Cardiac muscle cell (in vitro differentiated cells and primary cell): Measurements from ENCODE around the gene IGSF10. TPM values are rescaled to one million over a fixed set of nuclear protein-coding genes. Genes with fewer than 3 reads are reported as not detected.

Experiments
- DNase-seq, 2 donors: peaks; one replicate each; pipeline versions ENCODE4 v3.0.0 to v3.0.0-alpha.2; 2010 to 2017; ENCODE audit warnings: low read depth in 1 of 2, low spot score in 1 of 2
- H3K27ac ChIP-seq: fragments of 200-600 bp; sonication (generic); 2 replicates; pipeline ENCODE4 v1.5.1; 2016
- H3K27me3 ChIP-seq: fragments of 200-600 bp; sonication (generic); 2 replicates; pipeline ENCODE4 v1.6.0; 2016; ENCODE audit warnings: control low read depth
- H3K36me3 ChIP-seq: fragments of 200-600 bp; sonication (generic); 2 replicates; pipeline ENCODE4 v1.5.1; 2016; ENCODE audit warnings: control low read depth
- H3K4me1 ChIP-seq: fragments of 200-600 bp; sonication (generic); 2 replicates; pipeline ENCODE4 v1.8.1; 2017; ENCODE audit warnings: low read depth, mild to moderate bottlenecking, mixed run types
- H3K4me3 ChIP-seq: fragments of 200-600 bp; sonication (generic); 2 replicates; pipeline ENCODE4 v1.5.1; 2016; ENCODE audit warnings: mild to moderate bottlenecking
- H3K9me3 ChIP-seq: fragments of 200-600 bp; sonication (generic); 2 replicates; pipeline ENCODE4 v1.5.1; 2017; ENCODE audit warnings: low read depth, mild to moderate bottlenecking, control low read depth
- polyA plus RNA-seq: library from polyadenylated mRNA; unstranded; fragments of >200 nt; fragmentation: Nextera tagmentation; extraction: Ambion mirVana; gene quantifications from 2 replicates; pipeline ENCODE4 v1.2.1, GENCODE V29; 2016
- total RNA-seq: library from RNA; depleted of rRNA; stranded (reverse); fragments of >200 nt; gene quantifications from 2 replicates; pipeline ENCODE4 v1.2.3, GENCODE V29; 2016
- TF ChIP-seq, protein P1 (sequence below): IDR thresholded peaks from 2 replicates; pipeline ENCODE4 v1.5.1; 2012; ENCODE audit warnings: low read depth, mild to moderate bottlenecking, low read length

The IGSF10 gene
- total and polyA plus RNA-seq, 2 experiments from 2014 or later = 0.33 TPM; not detected in 1

DNA sequence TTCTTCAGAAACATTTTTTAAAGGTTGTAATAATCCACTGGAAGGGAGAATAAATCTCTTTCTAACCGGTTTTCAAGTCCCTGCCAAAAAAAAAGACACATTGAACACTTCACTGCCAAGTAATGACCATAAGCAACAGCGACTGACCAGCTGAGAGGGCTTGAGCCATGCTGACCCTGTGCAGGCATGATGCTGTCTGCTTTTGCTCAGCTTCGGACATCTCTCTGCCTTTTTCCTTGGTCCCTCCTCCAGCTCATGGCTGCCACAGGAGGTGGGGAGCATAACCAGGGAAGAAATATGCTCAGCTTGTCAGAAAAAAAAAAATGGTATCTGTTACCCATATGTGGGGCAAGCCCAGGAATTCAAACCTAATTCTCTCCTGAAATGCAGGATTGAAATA, 1.5 kb downstream of the IGSF10 start:
- no peaks in the 10 kb centered on the region for H3K9me3 ChIP-seq
- H3K4me1 ChIP-seq = no peaks in the 10 kb centered on the region
- peak in 1 of 2 donors; percentile 25 for DNase-seq
- no peak overlapping the region for H3K27ac ChIP-seq
- peaks cover 40% of the 10 kb centered on the region for H3K27me3 ChIP-seq
- H3K4me3 ChIP-seq = no peak overlapping the region
- no peaks in the 10 kb centered on the region for H3K36me3 ChIP-seq
- TF ChIP-seq, protein P1, sequence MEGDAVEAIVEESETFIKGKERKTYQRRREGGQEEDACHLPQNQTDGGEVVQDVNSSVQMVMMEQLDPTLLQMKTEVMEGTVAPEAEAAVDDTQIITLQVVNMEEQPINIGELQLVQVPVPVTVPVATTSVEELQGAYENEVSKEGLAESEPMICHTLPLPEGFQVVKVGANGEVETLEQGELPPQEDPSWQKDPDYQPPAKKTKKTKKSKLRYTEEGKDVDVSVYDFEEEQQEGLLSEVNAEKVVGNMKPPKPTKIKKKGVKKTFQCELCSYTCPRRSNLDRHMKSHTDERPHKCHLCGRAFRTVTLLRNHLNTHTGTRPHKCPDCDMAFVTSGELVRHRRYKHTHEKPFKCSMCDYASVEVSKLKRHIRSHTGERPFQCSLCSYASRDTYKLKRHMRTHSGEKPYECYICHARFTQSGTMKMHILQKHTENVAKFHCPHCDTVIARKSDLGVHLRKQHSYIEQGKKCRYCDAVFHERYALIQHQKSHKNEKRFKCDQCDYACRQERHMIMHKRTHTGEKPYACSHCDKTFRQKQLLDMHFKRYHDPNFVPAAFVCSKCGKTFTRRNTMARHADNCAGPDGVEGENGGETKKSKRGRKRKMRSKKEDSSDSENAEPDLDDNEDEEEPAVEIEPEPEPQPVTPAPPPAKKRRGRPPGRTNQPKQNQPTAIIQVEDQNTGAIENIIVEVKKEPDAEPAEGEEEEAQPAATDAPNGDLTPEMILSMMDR = no peak

DNA sequence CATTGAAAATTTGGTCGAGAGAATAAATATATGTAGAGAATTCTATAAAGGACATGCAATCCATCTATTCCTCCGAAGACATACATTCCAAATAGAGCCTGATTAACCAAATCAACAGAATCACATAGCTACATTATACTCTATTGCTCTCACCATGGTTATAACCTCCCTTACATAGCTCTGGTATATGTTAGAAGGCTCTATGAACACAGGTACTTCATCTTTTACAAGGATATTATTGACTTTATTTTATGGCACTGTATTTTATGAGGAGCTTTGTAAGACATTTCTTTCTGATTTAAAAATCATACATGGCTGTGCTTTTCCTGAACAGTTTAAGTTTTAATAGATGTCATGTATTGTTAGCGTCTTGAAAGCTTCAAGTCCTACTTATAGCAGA, 4.8 kb downstream of the IGSF10 start:
- no peak overlapping the region for H3K4me3 ChIP-seq
- H3K27ac ChIP-seq = no peak overlapping the region
- H3K27me3 ChIP-seq = peaks cover 18% of the 10 kb centered on the region
- H3K36me3 ChIP-seq = no peaks in the 10 kb centered on the region
- TF ChIP-seq, protein P1 = no peak
- no peaks in the 10 kb centered on the region for H3K4me1 ChIP-seq
- no peaks in the 10 kb centered on the region for H3K9me3 ChIP-seq
- no peak for DNase-seq

DNA sequence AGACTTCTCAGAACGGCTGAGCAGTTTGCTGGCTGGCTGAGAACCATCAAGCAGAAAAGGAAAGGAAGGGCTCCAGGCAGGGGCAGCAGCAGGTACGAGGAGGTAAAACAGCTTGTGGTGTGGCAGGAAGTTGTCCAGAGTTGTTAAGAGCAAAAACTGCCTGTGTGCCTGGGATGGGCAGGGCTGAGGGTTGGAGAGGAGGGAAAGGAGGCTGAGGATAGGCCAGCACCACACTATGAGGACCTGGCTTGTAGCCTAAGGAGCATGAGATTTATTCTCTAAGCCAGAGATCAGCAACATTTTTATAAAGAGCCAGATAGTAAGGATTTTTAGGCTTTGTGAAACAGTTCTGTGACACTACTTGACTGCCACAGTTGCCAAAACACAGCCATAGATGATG, 8.0 kb downstream of the IGSF10 start:
- H3K36me3 ChIP-seq = no peaks in the 10 kb centered on the region

DNA sequence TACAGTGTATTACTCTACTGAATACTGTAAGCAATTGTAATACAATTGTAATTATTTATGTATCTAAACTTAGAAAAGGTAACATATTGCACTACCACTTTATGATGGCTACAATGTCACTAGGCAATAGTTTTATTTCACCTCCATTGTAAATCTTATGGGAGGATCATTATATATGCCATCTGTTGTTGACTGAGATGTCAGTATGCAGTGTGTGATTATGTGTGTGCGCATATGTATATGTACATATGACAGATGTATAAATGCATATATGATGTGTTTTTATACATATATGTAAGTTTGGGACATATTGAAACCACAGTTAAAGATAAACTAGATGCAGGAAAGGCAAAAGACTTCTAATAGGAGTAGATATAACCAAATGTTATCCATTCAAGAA, 8.5 kb downstream of the IGSF10 start:
- Histone ChIP-seq H3K27me3 (no peaks in the 10 kb centered on the region), H3K4me1 (no peaks in the 10 kb centered on the region), H3K9me3 (no peaks in the 10 kb centered on the region), H3K36me3 (no peaks in the 10 kb centered on the region), H3K27ac (no peak overlapping the region), H3K4me3 (no peak overlapping the region)
- TF ChIP-seq, protein P1 = no peak
- no peak for DNase-seq

More for the DNA sequence above, 8.0 kb downstream of the IGSF10 start:
- H3K4me1 ChIP-seq = no peaks in the 10 kb centered on the region
- H3K27me3 ChIP-seq = no peaks in the 10 kb centered on the region
- H3K4me3 ChIP-seq = no peak overlapping the region
- no peak overlapping the region for H3K27ac ChIP-seq
- TF ChIP-seq, protein P1 = no peak
- DNase-seq = no peak
- H3K9me3 ChIP-seq = no peaks in the 10 kb centered on the region

DNA sequence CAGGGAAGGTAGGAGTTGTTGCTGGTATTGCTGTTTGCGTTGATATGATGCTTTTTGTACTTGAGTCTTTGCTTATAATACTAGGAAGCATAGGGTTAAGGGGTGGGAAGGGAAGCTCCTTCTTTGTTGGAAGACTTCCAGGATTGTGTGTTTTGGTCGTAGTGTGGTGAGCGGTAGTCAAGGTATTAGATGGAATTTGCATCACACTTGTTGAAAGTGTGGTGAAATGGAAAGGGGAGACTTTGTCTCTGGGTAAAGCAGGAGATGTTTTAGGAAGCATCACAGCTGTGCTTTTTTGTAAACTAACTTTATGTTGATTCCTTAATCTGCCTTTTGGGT, 14.9 kb downstream of the IGSF10 start:
- peak in 1 of 2 donors; percentile 47 for DNase-seq
- Histone ChIP-seq H3K9me3 (no peaks in the 10 kb centered on the region), H3K36me3 (no peaks in the 10 kb centered on the region), H3K4me3 (no peak overlapping the region), H3K4me1 (no peaks in the 10 kb centered on the region), H3K27me3 (no peaks in the 10 kb centered on the region), H3K27ac (no peak overlapping the region)
- TF ChIP-seq, protein P1 = no peak

DNA sequence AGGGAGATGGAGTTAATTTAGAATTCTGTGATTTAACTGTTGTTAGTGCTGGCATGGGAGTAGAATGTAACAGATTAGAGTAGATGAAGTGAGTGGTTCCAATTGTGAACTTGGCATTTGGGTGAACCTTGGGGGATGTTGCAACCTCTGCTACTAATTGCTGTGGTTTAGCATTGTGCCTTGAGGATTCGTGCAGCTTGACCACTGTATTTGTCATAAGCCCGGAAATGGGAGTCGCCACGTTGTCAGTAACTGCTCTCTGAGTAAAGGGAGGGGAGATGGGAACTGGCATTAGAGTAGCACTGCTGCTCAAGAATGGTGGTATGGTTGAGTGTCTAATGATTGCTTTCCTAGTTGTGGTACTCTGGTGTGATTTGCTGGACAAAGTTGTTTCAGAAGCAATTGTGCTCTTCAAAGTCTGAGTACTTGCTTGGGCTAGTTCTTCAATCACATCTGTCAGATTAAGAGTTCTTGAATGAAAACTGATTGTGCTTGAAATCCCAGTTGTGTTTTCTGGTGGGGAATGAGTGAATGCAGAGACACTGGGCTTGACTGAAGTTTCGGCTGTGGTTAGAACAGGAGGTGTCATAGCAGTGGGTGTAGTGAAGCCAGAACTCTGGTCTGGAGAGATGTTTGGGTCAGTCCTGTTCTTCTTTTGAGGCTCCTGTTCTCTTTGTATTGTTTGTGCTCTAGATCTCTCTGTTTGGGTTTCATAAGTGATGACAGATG, 15.4 kb downstream of the IGSF10 start:
- TF ChIP-seq, protein P1 = no peak
- Histone ChIP-seq H3K4me3 (no peak overlapping the region), H3K27ac (no peak overlapping the region), H3K27me3 (no peaks in the 10 kb centered on the region), H3K36me3 (no peaks in the 10 kb centered on the region), H3K4me1 (no peaks in the 10 kb centered on the region), H3K9me3 (no peaks in the 10 kb centered on the region)
- peak in 1 of 2 donors; percentile 96 for DNase-seq
